Skeletal muscle tissue (tissue), 4 donors: ENCODE data around the gene RUSC2. TPM values are rescaled to one million over a fixed set of nuclear protein-coding genes. Genes with fewer than 3 reads are reported as not detected.
A peak's percentile ranks its signal among the peaks of the same experiment; 100 is the strongest.
"Not testable (repeated sequence)": the region's sequence is repeated elsewhere in the genome, so short reads cannot be mapped to it uniquely, and the experiment has no call there.

ENCODE experiments used
- H3K27ac ChIP-seq: one replicate; pipeline ENCODE4 v1.7.0; 2013; ENCODE audit warnings: mild to moderate bottlenecking, low read depth, low read length, inconsistent platforms
- H3K27me3 ChIP-seq, 3 donors: one replicate each; pipeline ENCODE4 v1.7.0; 2013; ENCODE audit warnings: low read length in 3 of 3; ENCODE audit not compliant: control insufficient read depth in 3 of 3, insufficient read depth in 3 of 3
- H3K36me3 ChIP-seq, 3 donors: one replicate each; pipeline ENCODE4 v1.7.0; 2013; ENCODE audit warnings: low read length in 3 of 3; ENCODE audit not compliant: control insufficient read depth in 3 of 3, insufficient read depth in 3 of 3
- H3K4me1 ChIP-seq, 3 donors: one replicate each; pipeline ENCODE4 v1.7.0; 2013; ENCODE audit warnings: low read length in 3 of 3, mild to moderate bottlenecking in 3 of 3; ENCODE audit not compliant: control insufficient read depth in 3 of 3, insufficient read depth in 3 of 3
- H3K4me3 ChIP-seq, 3 donors: one replicate each; pipeline ENCODE4 v1.7.0; 2013; ENCODE audit warnings: low read length in 3 of 3
- H3K9ac ChIP-seq, 3 donors: one replicate each; pipeline ENCODE4 v1.7.0; 2013; ENCODE audit warnings: low read length in 3 of 3, mild to moderate bottlenecking in 3 of 3, moderate library complexity in 2 of 3, low read depth in 1 of 3
- H3K9me3 ChIP-seq, 3 donors: one replicate each; pipeline ENCODE4 v1.7.0; 2013; ENCODE audit warnings: low read length in 3 of 3; ENCODE audit not compliant: control insufficient read depth in 3 of 3
- total RNA-seq: library from RNA; depleted of rRNA; stranded (reverse); fragments of >200 nt; gene quantifications from one replicate; pipeline ENCODE4 v1.2.3, GENCODE V29; 2014
- donor health status: Osteomylitis.

Gene RUSC2
- total RNA-seq, 1 donor from 2014 or later, result 29.2 TPM

- Histone ChIP-seq H3K27me3 (no peaks in the 10 kb centered on the region), H3K9me3 (no peaks in the 10 kb centered on the region), H3K4me3 (peak overlapping the region in 2 of 3 donors; percentile 25 to 28), H3K36me3 (no peaks in the 10 kb centered on the region), H3K27ac (peak overlapping the region; percentile 99), H3K4me1 (peaks cover 77 to 86% (median 84%) of the 10 kb centered on the region in 3 donors), H3K9ac (peak overlapping the region; percentile 66 to 75 (median 74))
Measured at GRCh38 chr9:35518981-35519679, 29.2 kb downstream of the RUSC2 start.

- Histone ChIP-seq H3K27ac (peak overlapping the region; percentile 99), H3K27me3 (no peaks in the 10 kb centered on the region), H3K4me1 (peaks cover 76 to 79% (median 77%) of the 10 kb centered on the region in 3 donors), H3K9ac (peak overlapping the region; percentile 66 to 75 (median 74)), H3K9me3 (no peaks in the 10 kb centered on the region), H3K36me3 (no peaks in the 10 kb centered on the region), H3K4me3 (peak overlapping the region; percentile 11 to 55 (median 46))
Measured at GRCh38 chr9:35519692-35520363, 29.9 kb downstream of the RUSC2 start.

GRCh38 chr9:35520364-35520710 lies 30.4 kb downstream of the RUSC2 start:
- H3K4me1 ChIP-seq, result peaks cover 73 to 75% (median 74%) of the 10 kb centered on the region in 3 donors
- H3K9ac ChIP-seq, result peak overlapping the region; percentile 66 to 75 (median 74)
- no peaks in the 10 kb centered on the region for H3K36me3 ChIP-seq
- peak overlapping the region; percentile 46 to 55 (median 54) for H3K4me3 ChIP-seq
- no peaks in the 10 kb centered on the region for H3K27me3 ChIP-seq
- peak overlapping the region; percentile 99 for H3K27ac ChIP-seq
- no peaks in the 10 kb centered on the region for H3K9me3 ChIP-seq

GRCh38 chr9:35521708-35522107 lies 31.8 kb downstream of the RUSC2 start:
- peak overlapping the region; percentile 48 to 63 (median 58) for H3K9ac ChIP-seq
- H3K27me3 ChIP-seq, result no peaks in the 10 kb centered on the region
- H3K4me3 ChIP-seq, result peak overlapping the region in 2 of 3 donors; percentile 30 to 54

GRCh38 chr9:35522187-35522586 lies 32.3 kb downstream of the RUSC2 start:
- Histone ChIP-seq H3K4me1 (peaks cover 61 to 68% (median 67%) of the 10 kb centered on the region in 3 donors), H3K27ac (peak overlapping the region; percentile 99), H3K9ac (peak overlapping the region; percentile 22 to 58 (median 47)), H3K4me3 (peak overlapping the region; percentile 22 to 30 (median 26)), H3K9me3 (no peaks in the 10 kb centered on the region), H3K27me3 (no peaks in the 10 kb centered on the region), H3K36me3 (no peaks in the 10 kb centered on the region)

More at GRCh38 chr9:35521708-35522107, 31.8 kb downstream of the RUSC2 start:
- Histone ChIP-seq H3K4me1 (peaks cover 66 to 72% (median 72%) of the 10 kb centered on the region in 3 donors), H3K9me3 (no peaks in the 10 kb centered on the region), H3K36me3 (no peaks in the 10 kb centered on the region), H3K27ac (peak overlapping the region; percentile 99)

GRCh38 chr9:35522700-35523099 lies 32.8 kb downstream of the RUSC2 start:
- no peaks in the 10 kb centered on the region for H3K9me3 ChIP-seq
- H3K4me3 ChIP-seq, result peak overlapping the region in 1 of 3 donors; percentile 30
- peaks cover 56 to 63% (median 62%) of the 10 kb centered on the region in 3 donors for H3K4me1 ChIP-seq
- H3K27me3 ChIP-seq, result no peaks in the 10 kb centered on the region
- no peaks in the 10 kb centered on the region for H3K36me3 ChIP-seq
- peak overlapping the region; percentile 22 to 58 (median 47) for H3K9ac ChIP-seq
- peak overlapping the region; percentile 99 for H3K27ac ChIP-seq

DNA sequence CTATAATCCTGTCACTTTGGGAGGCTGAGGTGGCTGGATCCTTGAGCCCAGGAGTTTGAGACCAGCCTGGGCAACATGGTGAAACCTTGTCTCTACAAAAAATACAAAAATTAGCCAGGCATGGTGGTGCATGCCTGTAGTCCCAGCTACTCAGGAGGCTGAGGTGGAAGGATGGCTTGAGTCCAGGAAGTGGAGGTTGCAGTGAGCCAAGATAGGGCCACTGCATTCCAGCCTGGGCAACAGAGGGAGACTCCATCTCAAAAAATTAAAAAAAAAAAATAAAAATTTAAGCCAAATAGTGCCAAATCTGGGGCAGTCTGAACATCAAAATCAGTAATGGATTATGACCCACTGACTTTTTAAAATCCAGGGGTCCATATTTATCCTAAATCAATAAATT lies 33.6 kb downstream of the RUSC2 start:
- not testable (repeated sequence) for H3K27ac ChIP-seq, H3K4me3 ChIP-seq, H3K9me3 ChIP-seq, H3K36me3 ChIP-seq, H3K27me3 ChIP-seq, H3K9ac ChIP-seq
- peaks cover 48 to 55% (median 54%) of the 10 kb centered on the region in 3 donors for H3K4me1 ChIP-seq

- Histone ChIP-seq H3K36me3 (no peaks in the 10 kb centered on the region), H3K4me1 (peaks cover 32 to 41% (median 36%) of the 10 kb centered on the region in 3 donors), H3K27me3 (no peaks in the 10 kb centered on the region), H3K9ac (no peak overlapping the region), H3K9me3 (no peaks in the 10 kb centered on the region), H3K4me3 (no peak overlapping the region), H3K27ac (peak overlapping the region; percentile 32)
Measured at GRCh38 chr9:35526087-35526801, 36.3 kb downstream of the RUSC2 start.

DNA sequence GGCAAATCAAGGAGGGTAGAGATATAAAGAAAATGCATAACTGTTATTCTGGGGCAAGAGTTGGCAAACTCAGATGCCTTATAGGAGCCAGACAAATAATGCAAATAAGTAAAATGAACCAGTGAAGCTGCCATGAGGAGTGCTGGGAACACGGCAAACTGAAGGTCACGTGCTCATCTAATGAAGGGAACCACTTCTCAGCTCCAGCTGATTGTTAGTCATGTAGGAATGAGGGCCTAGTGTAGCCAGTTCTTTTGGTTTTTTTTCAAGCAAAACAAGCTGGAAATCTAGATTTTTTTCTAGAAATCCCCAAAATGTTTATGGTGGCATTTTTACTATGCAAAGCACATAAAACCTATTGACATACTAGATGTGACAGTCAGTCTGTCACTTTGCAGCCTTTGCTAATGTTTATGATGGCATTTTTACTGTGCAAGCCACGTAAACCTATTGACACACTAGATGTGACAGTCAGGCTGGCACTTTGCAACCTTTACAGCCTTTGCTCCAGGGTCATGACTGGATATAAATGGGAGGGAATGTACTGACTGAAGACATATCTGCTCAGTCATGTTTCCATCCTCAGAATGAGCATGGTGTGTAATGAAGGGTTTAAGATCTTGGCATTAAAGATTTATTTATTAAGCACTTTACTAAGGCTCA lies 39.4 kb downstream of the RUSC2 start:
- H3K9me3 ChIP-seq, result no peaks in the 10 kb centered on the region
- H3K36me3 ChIP-seq, result no peaks in the 10 kb centered on the region
- H3K27ac ChIP-seq, result peak overlapping the region; percentile 33
- H3K9ac ChIP-seq, result no peak overlapping the region
- no peak overlapping the region for H3K4me3 ChIP-seq
- peaks cover 18 to 23% (median 18%) of the 10 kb centered on the region in 3 donors for H3K4me1 ChIP-seq
- no peaks in the 10 kb centered on the region for H3K27me3 ChIP-seq
